Ishikawa (cell line): ENCODE results near the gene NEK7.

Experiments
- CEBPB ChIP-seq: IDR thresholded peaks from 2 replicates; pipeline ENCODE4 v1.6.1; 2012
- CREB1 ChIP-seq: IDR thresholded peaks from 2 replicates; pipeline ENCODE4 v1.6.1; 2012; ENCODE audit warnings: low read depth
- EGR1 ChIP-seq: IDR thresholded peaks from 2 replicates; pipeline ENCODE4 v1.6.1; 2012
- EP300 ChIP-seq: IDR thresholded peaks from 2 replicates; pipeline ENCODE4 v1.6.1; 2012; ENCODE audit warnings: borderline replicate concordance
- FOXM1 ChIP-seq: IDR thresholded peaks from 2 replicates; pipeline ENCODE4 v1.6.1; 2012; ENCODE audit warnings: low read depth, borderline replicate concordance
- NFIC ChIP-seq: IDR thresholded peaks from 2 replicates; pipeline ENCODE4 v1.6.1; 2012
- RAD21 ChIP-seq: IDR thresholded peaks from 2 replicates; pipeline ENCODE4 v1.6.1; 2012; ENCODE audit warnings: low read depth
- TAF1 ChIP-seq: IDR thresholded peaks from 2 replicates; pipeline ENCODE4 v1.6.1; 2012; ENCODE audit warnings: low read depth, mild to moderate bottlenecking
- TCF12 ChIP-seq: IDR thresholded peaks from 2 replicates; pipeline ENCODE4 v1.6.1; 2012; ENCODE audit warnings: low read depth
- TEAD4 ChIP-seq: IDR thresholded peaks from 2 replicates; pipeline ENCODE4 v1.6.1; 2012
- USF1 ChIP-seq: IDR thresholded peaks from 2 replicates; pipeline ENCODE4 v1.6.1; 2012
- YY1 ChIP-seq: IDR thresholded peaks from 2 replicates; pipeline ENCODE4 v1.6.1; 2012; ENCODE audit warnings: low read depth
- ZBTB7A ChIP-seq: IDR thresholded peaks from 2 replicates; pipeline ENCODE4 v1.6.1; 2012; ENCODE audit warnings: low read depth
- TF ChIP-seq, protein P1 (sequence below): IDR thresholded peaks from 2 replicates; pipeline ENCODE4 v1.6.1; 2012
- TF ChIP-seq, protein P2 (sequence below): IDR thresholded peaks from 2 replicates; pipeline ENCODE4 v1.6.1; 2012; ENCODE audit warnings: low read depth, mild to moderate bottlenecking

Gene NEK7

GRCh38 chr1:198340139-198340538 is 183.3 kb downstream of the NEK7 start:
- TF ChIP-seq, protein P1, sequence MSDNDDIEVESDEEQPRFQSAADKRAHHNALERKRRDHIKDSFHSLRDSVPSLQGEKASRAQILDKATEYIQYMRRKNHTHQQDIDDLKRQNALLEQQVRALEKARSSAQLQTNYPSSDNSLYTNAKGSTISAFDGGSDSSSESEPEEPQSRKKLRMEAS = no peak
- no peak for TF ChIP-seq NFIC
- TF ChIP-seq EP300 = no peak
- no peak for TF ChIP-seq ZBTB7A
- no peak for TF ChIP-seq TAF1
- no peak for TF ChIP-seq USF1
- no peak for TF ChIP-seq FOXM1
- TF ChIP-seq TCF12 = no peak
- TF ChIP-seq TEAD4 = no peak
- no peak for TF ChIP-seq CEBPB

- TF ChIP-seq EP300 = no peak
- no peak for TF ChIP-seq NFIC
- TF ChIP-seq, protein P2, sequence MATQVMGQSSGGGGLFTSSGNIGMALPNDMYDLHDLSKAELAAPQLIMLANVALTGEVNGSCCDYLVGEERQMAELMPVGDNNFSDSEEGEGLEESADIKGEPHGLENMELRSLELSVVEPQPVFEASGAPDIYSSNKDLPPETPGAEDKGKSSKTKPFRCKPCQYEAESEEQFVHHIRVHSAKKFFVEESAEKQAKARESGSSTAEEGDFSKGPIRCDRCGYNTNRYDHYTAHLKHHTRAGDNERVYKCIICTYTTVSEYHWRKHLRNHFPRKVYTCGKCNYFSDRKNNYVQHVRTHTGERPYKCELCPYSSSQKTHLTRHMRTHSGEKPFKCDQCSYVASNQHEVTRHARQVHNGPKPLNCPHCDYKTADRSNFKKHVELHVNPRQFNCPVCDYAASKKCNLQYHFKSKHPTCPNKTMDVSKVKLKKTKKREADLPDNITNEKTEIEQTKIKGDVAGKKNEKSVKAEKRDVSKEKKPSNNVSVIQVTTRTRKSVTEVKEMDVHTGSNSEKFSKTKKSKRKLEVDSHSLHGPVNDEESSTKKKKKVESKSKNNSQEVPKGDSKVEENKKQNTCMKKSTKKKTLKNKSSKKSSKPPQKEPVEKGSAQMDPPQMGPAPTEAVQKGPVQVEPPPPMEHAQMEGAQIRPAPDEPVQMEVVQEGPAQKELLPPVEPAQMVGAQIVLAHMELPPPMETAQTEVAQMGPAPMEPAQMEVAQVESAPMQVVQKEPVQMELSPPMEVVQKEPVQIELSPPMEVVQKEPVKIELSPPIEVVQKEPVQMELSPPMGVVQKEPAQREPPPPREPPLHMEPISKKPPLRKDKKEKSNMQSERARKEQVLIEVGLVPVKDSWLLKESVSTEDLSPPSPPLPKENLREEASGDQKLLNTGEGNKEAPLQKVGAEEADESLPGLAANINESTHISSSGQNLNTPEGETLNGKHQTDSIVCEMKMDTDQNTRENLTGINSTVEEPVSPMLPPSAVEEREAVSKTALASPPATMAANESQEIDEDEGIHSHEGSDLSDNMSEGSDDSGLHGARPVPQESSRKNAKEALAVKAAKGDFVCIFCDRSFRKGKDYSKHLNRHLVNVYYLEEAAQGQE = no peak
- no peak for TF ChIP-seq ZBTB7A
- TF ChIP-seq CREB1 = no peak
- no peak for TF ChIP-seq EGR1
- TF ChIP-seq CEBPB = no peak
These were observed 189.4 kb downstream of the NEK7 start for GRCh38 chr1:198346178-198346577.

- TF ChIP-seq CEBPB (no peak), TEAD4 (no peak), FOXM1 (no peak), TAF1 (no peak)
These were observed 193.7 kb downstream of the NEK7 start for GRCh38 chr1:198350456-198350855.

DNA sequence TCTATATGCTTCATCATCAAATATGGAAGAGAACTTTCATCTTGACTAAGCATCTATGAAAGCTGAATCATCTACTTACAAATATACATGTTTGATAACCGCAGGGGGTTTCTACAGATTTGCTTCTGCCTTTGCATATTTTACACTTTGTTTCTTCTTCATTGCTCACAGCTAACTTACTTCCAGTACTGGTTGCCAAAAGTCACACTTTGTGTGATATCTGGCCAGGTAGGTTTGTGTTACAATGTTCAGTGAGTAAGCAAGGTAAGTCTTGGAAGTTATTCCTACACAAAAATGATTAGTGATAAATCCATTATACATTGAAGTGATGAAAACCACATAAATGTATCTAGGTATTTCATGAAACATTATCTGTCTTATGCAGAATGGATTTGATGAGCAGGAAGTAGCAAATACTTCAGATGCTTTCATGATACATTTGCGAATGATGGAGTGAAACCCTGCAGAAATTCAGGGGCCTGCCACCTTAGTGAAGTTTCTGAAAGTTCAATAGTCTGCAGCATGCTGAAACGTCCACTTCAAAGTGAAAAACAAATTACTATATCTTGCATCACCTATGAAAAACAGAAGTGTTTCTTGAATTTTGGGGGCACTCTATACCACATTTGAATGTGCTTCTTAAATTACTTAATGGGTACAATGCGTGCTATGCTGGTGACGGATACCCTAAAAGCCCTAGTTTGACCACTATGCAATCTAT is 196.3 kb downstream of the NEK7 start:
- TF ChIP-seq CEBPB (no peak), USF1 (no peak), YY1 (no peak), FOXM1 (no peak), EP300 (no peak), TAF1 (no peak), TEAD4 (no peak), ZBTB7A (no peak), TCF12 (no peak), EGR1 (no peak), RAD21 (no peak), CREB1 (no peak), NFIC (no peak)
- TF ChIP-seq, protein P2 = no peak
- TF ChIP-seq, protein P1 = no peak

GRCh38 chr1:198357937-198358336 is 201.1 kb downstream of the NEK7 start:
- TF ChIP-seq EGR1 (no peak), TCF12 (no peak), CREB1 (no peak), NFIC (no peak), ZBTB7A (no peak), RAD21 (no peak)
- TF ChIP-seq, protein P2 = no peak
- TF ChIP-seq, protein P1 = no peak
